ENCODE data around the gene FOXP1.

FOXP1 gene

GRCh38 chr3:71372241-71372768 lies 211.2 kb downstream of the FOXP1 start:
- no peak for DNase-seq (ENCODE audit: low spot score)

- no peak for DNase-seq (ENCODE audit: low spot score)
These were observed 212.2 kb downstream of the FOXP1 start for GRCh38 chr3:71371282-71371681.

GRCh38 chr3:71370467-71370866 lies 213.1 kb downstream of the FOXP1 start:
- no peak for DNase-seq (ENCODE audit: low spot score)

- DNase-seq (ENCODE audit: low spot score), result no peak
These were observed 213.7 kb downstream of the FOXP1 start for GRCh38 chr3:71369701-71370391.

GRCh38 chr3:71366988-71367604 lies 216.4 kb downstream of the FOXP1 start:
- no peak for DNase-seq (ENCODE audit: low spot score)

GRCh38 chr3:71361334-71361890 lies 222.1 kb downstream of the FOXP1 start:
- DNase-seq (ENCODE audit: low spot score), result no peak

GRCh38 chr3:71360764-71361163 lies 222.8 kb downstream of the FOXP1 start:
- no peak for DNase-seq (ENCODE audit: low spot score)

GRCh38 chr3:71360180-71360579 lies 223.3 kb downstream of the FOXP1 start:
- no peak for DNase-seq (ENCODE audit: low spot score)

- no peak for DNase-seq (ENCODE audit: low spot score)
These were observed 225.3 kb downstream of the FOXP1 start for GRCh38 chr3:71358243-71358642.

- no peak for DNase-seq (ENCODE audit: low spot score)
These were observed 227.3 kb downstream of the FOXP1 start for GRCh38 chr3:71356265-71356664.

- no peak for DNase-seq (ENCODE audit: low spot score)
These were observed 227.7 kb downstream of the FOXP1 start for GRCh38 chr3:71355862-71356261.

GRCh38 chr3:71355037-71355436 lies 228.5 kb downstream of the FOXP1 start:
- no peak for DNase-seq (ENCODE audit: low spot score)

GRCh38 chr3:71351403-71352149 lies 232.0 kb downstream of the FOXP1 start:
- DNase-seq (ENCODE audit: low spot score), result no peak

- no peak for DNase-seq (ENCODE audit: low spot score)
These were observed 232.5 kb downstream of the FOXP1 start for GRCh38 chr3:71350998-71351397.

GRCh38 chr3:71348831-71349230 lies 234.7 kb downstream of the FOXP1 start:
- DNase-seq (ENCODE audit: low spot score), result no peak

GRCh38 chr3:71348001-71348632 lies 235.4 kb downstream of the FOXP1 start:
- no peak for DNase-seq (ENCODE audit: low spot score)

GRCh38 chr3:71346061-71346460 lies 237.5 kb downstream of the FOXP1 start:
- DNase-seq (ENCODE audit: low spot score), result no peak

GRCh38 chr3:71345429-71346040 lies 238.0 kb downstream of the FOXP1 start:
- DNase-seq (ENCODE audit: low spot score), result no peak

- no peak for DNase-seq (ENCODE audit: low spot score)
These were observed 241.8 kb downstream of the FOXP1 start for GRCh38 chr3:71341721-71342120.

GRCh38 chr3:71339049-71339448 lies 244.5 kb downstream of the FOXP1 start:
- no peak for DNase-seq (ENCODE audit: low spot score)

- no peak for DNase-seq (ENCODE audit: low spot score)
These were observed 250.7 kb downstream of the FOXP1 start for GRCh38 chr3:71332813-71333212.

GRCh38 chr3:71330909-71331308 lies 252.6 kb downstream of the FOXP1 start:
- DNase-seq (ENCODE audit: low spot score), result no peak

Data from globus pallidus (tissue), 1 donor.